Panc1 (cell line): Measurements from ENCODE around the gene SPIRE1. TPM values are rescaled to one million over a fixed set of nuclear protein-coding genes. Genes with fewer than 3 reads are reported as not detected.

ENCODE experiments used
- ATAC-seq: fragments of 200-7000 bp; cut with Tn5 transposase; 2 replicates; pipeline ENCODE4 v1.9.1; 2020; ENCODE audit warnings: mild to moderate bottlenecking, moderate library complexity
- BruUV-seq: library from RNA; stranded (reverse); fragments of 400-500 nt; replicated peaks from 2 replicates; lab custom pipeline; 2021; lab: Mats Ljungman, UMichigan
- CTCF ChIA-PET: fragments of 300-600 bp; sonication (Branson Sonifier 250); formaldehyde crosslinking; loops from one replicate; lab custom pipeline; 2022; ENCODE audit warnings: antibody characterized with exemption; lab: Charles Lee
- POLR2A ChIA-PET: fragments of 300-600 bp; sonication (Branson Sonifier 250); formaldehyde crosslinking; loops from one replicate; lab custom pipeline; 2022; ENCODE audit warnings: antibody characterized with exemption; lab: Charles Lee
- DNase-seq: peaks from one replicate; pipeline ENCODE4 v3.0.0-alpha.2; 2010; ENCODE audit warnings: low read depth, low spot score
- H3K27ac ChIP-seq: 2 replicates; pipeline ENCODE4 v1.5.1; 2011; ENCODE audit warnings: mild to moderate bottlenecking, low read length, inconsistent platforms
- H3K27me3 ChIP-seq: fragments of 200-500 bp; sonication (Bioruptor generic); 2 replicates; pipeline ENCODE4 v1.6.0; 2014; ENCODE audit warnings: low read length, inconsistent platforms; ENCODE audit not compliant: control insufficient read depth, insufficient read depth
- H3K36me3 ChIP-seq: fragments of 200-500 bp; sonication (Bioruptor generic); 2 replicates; pipeline ENCODE4 v1.5.1; 2014; ENCODE audit warnings: inconsistent platforms, mild to moderate bottlenecking, low read length, moderate library complexity; ENCODE audit not compliant: control insufficient read depth, insufficient read depth
- H3K4me1 ChIP-seq: 2 replicates; pipeline ENCODE4 v1.5.1; 2011; ENCODE audit warnings: inconsistent platforms, mild to moderate bottlenecking, low read length, moderate library complexity; ENCODE audit not compliant: control insufficient read depth, insufficient read depth
- H3K4me3 ChIP-seq, 2 experiments: 2 replicates each; pipeline ENCODE4 v1.5.1; 2011 to 2012; ENCODE audit warnings: low read depth in 2 of 2, low read length in 2 of 2, mild to moderate bottlenecking in 2 of 2, inconsistent platforms in 1 of 2, moderate library complexity in 1 of 2
- H3K9me3 ChIP-seq: fragments of 200-500 bp; sonication (Bioruptor generic); 2 replicates; pipeline ENCODE4 v1.5.1; 2014; ENCODE audit warnings: low read depth, mild to moderate bottlenecking, inconsistent platforms, low read length, moderate library complexity; ENCODE audit not compliant: control insufficient read depth, insufficient read depth
- CTCF ChIP-seq: fragments of 450-650 bp; IDR thresholded peaks from 2 replicates; pipeline ENCODE4 v1.5.1; 2017; ENCODE audit warnings: mild to moderate bottlenecking
- POLR2AphosphoS5 ChIP-seq: IDR thresholded peaks from 2 replicates; pipeline ENCODE4 v1.6.1; 2012; ENCODE audit warnings: mild to moderate bottlenecking, low read depth, low read length, moderate library complexity
- REST ChIP-seq, 2 experiments: IDR thresholded peaks; 2 replicates each; pipeline ENCODE4 v1.6.1; 2011 to 2012; ENCODE audit warnings: low read depth in 2 of 2, control low read depth in 1 of 2, low read length in 1 of 2, mild to moderate bottlenecking in 1 of 2, moderate library complexity in 1 of 2; ENCODE audit not compliant: insufficient read depth in 1 of 2
- SIN3A ChIP-seq: IDR thresholded peaks from 2 replicates; pipeline ENCODE4 v1.6.1; 2012; ENCODE audit warnings: low read depth, mild to moderate bottlenecking, low read length, moderate library complexity, borderline replicate concordance; ENCODE audit not compliant: insufficient read depth
- TCF7L2 ChIP-seq: IDR thresholded peaks from 2 replicates; pipeline ENCODE4 v1.6.1; 2011; ENCODE audit warnings: mild to moderate bottlenecking, low read depth, low read length, inconsistent platforms
- in situ Hi-C: cut with HindIII; loops from 2 replicates; pipeline ENCODE4 v1.10.0; 2016; ENCODE audit warnings: low sequenced_read_pairs, low pct_unique_long_range_greater_than_20kb
- intact Hi-C: fragments of 100-400 bp; cut with micrococcal nuclease; formaldehyde crosslinking; loops from one replicate; pipeline ENCODE4 v1.10.0; 2022; ENCODE audit not compliant: unreplicated experiment
- total RNA-seq: library from RNA; stranded (reverse); gene quantifications from one replicate; pipeline ENCODE4 v1.2.1, GENCODE V29; 2021; ENCODE audit not compliant: unreplicated experiment

The SPIRE1 gene
- total RNA-seq, 1 experiment from 2014 or later, result 45.5 TPM

- in situ Hi-C loops, result no loop called here
Observed at GRCh38 chr18:12438257-12438656, 219.7 kb downstream of the SPIRE1 start.

GRCh38 chr18:12435867-12436266 is 222.0 kb downstream of the SPIRE1 start:
- in situ Hi-C loops (no loop called here), intact Hi-C loops (no loop called here)
- POLR2A ChIA-PET, result interaction anchor here (0.6 kb wide), 1 partner anchor 16 kb away, joined by 6 read pairs; no protein-coding TSS in a partner anchor
- no peaks in the 10 kb centered on the region for H3K9me3 ChIP-seq
- CTCF ChIA-PET, result no interaction called here
- no peaks in the 10 kb centered on the region for H3K4me1 ChIP-seq
- TF ChIP-seq CTCF, result no peak
- TF ChIP-seq REST (IDR thresholded peaks at IDR 0.05; ENCODE audit: insufficient read depth in 1 of 2, low read depth in 2 of 2, low read length in 1 of 2), result no peak
- no peak for TF ChIP-seq POLR2AphosphoS5
- TF ChIP-seq SIN3A, result no peak
- TF ChIP-seq TCF7L2, result no peak
- H3K36me3 ChIP-seq, result no peaks in the 10 kb centered on the region
- DNase-seq (no peak), ATAC-seq (no peak)
- no peak overlapping the region for H3K27ac ChIP-seq
- no TSS peak for BruUV-seq
- no peak overlapping the region for H3K4me3 ChIP-seq
- no peaks in the 10 kb centered on the region for H3K27me3 ChIP-seq

More at GRCh38 chr18:12438257-12438656, 219.7 kb downstream of the SPIRE1 start:
- ATAC-seq (no peak), DNase-seq (no peak)
- intact Hi-C loops, result no loop called here
- no peaks in the 10 kb centered on the region for H3K36me3 ChIP-seq
- H3K4me3 ChIP-seq, result no peak overlapping the region
- no TSS peak for BruUV-seq
- H3K27me3 ChIP-seq, result no peaks in the 10 kb centered on the region
- no peaks in the 10 kb centered on the region for H3K4me1 ChIP-seq
- H3K9me3 ChIP-seq, result no peaks in the 10 kb centered on the region
- ChIA-PET POLR2A (no interaction called here), CTCF (interaction anchor here (0.6 kb wide), 1 partner anchor 20 kb away, joined by 4 read pairs; no protein-coding TSS in a partner anchor)
- no peak for TF ChIP-seq SIN3A
- no peak for TF ChIP-seq REST (IDR thresholded peaks at IDR 0.05; ENCODE audit: insufficient read depth in 1 of 2, low read depth in 2 of 2, low read length in 1 of 2)
- H3K27ac ChIP-seq, result no peak overlapping the region
